GM20431 (cell line): ENCODE measurements around the gene REV3L.

Experiments
- in situ Hi-C: fragments of 300-500 bp; cut with MseI, MboI; formaldehyde crosslinking; loops from one replicate; pipeline ENCODE4 v1.15.0; 2020; ENCODE audit warnings: low sequenced_read_pairs; ENCODE audit not compliant: unreplicated experiment

Gene REV3L

DNA sequence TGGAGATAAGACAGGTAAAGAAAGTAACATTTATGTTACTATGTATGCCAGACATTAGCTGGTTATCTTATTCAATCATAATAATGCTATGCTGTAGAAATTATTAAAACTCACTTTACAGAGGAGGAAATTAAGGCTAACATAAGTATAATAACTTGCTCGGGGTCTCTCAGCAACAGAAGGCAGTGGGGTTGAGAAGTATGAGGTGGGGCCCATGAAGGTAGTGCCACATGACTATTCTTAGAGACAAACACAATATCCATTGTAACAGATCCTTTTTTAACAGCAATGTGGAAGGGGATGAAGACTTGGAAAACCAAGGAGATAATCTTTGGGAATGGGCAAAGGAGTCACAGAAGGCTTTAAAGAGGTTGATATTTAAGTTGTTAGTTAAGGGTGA, 11.5 kb downstream of the REV3L start:
- in situ Hi-C loops, result loop anchor here (25.0 kb wide), 1 partner anchor 209 kb away; a partner anchor contains a TSS

DNA sequence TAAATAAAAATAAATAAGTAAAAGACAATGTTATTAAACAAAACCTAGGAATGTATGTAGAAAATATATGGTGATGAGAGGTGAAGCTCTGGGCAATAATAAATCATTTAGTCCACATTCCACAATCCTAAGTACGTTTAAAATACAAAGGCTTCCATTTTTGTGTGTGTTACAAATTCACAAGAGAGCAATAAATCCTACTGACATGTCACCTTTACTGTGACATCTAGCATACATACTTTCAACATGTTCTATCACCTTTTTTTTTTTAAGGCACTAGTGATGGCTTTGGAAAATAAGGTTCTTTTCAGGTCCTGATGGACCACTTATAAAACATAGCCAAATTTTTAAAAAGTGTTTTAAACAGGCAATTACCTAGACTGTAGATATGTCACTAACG, 12.0 kb downstream of the REV3L start:
- in situ Hi-C loops, result loop anchor here (25.0 kb wide), 1 partner anchor 209 kb away; a partner anchor contains a TSS

DNA sequence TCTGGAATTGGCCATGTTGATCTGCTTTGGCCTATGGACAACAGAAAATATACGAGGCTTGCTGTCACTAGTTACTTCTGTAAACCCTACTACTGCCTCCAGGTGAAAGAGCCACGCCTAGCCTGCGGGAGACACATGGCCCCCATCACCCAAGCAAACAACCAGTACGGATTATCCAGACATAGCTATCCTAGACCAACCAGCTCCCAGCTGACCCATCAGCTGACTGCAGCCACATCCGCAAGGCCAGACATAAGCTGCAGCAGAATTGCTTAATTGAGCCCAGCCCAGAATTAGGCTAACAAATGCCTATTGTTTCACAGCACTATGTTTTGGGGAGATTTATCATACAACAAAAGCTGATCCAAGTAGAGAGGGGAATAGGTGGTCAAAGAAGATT, 13.5 kb downstream of the REV3L start:
- in situ Hi-C loops, result loop anchor here (25.0 kb wide), 1 partner anchor 207 kb away; a partner anchor contains a TSS

DNA sequence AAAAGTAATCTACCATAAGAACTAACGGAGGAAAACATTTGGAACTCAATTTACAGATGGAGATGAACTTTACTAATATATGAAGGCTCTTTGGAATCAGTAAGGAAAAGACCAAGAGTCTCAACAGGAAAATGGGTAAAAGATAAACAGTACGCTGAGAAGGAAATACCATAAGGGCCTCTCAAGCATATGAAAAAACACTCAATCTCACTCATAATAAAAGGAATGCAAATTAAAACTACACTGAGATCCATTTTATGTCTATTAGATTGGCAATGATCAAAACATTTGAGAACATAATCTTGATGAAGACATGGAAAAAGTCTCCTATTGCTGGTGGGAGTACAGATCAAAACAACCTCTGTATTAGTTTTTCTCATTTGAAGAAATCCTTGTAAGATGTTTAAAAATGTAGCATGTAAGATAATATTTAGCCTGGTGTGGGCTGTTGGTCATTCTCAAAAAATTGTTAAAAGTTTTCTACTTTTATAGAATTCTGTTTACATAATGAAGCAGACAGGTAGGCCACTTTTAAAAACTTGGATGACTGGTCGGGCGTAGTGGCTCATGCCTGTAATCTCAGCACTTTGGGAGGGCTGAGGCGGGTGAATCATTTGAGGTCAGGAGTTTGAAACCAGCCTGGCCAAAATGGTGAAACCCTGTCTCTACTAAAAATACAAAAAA, 14.5 kb downstream of the REV3L start:
- in situ Hi-C loops, result loop anchor here (25.0 kb wide), 1 partner anchor 206 kb away; a partner anchor contains a TSS

DNA sequence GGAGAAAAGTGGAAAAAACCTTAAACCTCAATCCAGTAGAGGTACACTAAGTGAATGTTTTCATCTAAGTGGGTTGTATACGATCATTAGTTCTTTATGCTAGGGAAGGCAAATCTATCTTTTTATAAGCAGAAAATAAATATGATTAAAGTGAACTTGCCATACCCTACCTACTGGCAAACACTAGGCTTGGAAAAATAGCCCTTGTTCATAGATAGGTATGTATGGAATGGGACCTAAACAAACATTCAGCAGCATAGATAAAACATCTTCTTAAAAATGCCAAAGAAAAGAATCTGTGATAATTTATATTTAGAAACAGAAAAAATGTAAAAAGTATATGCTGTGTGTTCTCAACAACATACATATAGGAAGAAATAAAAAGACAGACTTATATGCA, 18.8 kb downstream of the REV3L start:
- in situ Hi-C loops, result loop anchor here (25.0 kb wide), 1 partner anchor 202 kb away; a partner anchor contains a TSS

DNA sequence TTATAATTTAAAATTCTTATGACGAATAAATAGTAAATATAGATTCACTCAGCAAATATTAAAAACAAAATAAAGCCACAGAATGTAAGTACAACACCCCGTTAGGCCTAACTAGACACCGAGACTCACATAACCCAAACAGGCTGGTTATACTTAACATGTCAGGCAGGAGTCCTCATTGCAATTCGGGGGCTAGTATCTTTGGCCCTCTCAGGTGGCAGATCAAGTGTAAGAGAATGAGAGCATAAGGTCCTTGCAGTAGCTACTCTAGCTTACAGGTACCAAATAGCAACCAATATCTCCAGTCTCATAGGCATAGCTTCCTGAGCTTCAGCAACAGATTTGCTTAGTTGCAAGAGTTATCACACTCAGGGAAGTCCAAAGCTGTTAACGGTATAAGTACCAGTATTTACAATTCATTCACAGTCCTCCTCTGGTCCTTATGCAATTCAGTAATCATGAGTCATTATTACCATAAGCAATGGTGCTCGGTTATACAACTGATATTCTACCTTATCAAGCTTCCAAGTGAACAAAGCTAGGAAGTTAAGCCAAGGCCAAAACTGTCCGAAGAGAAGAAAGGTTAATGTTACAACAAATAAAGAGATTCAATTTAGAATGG, 20.1 kb downstream of the REV3L start:
- in situ Hi-C loops, result loop anchor here (25.0 kb wide), 1 partner anchor 201 kb away; a partner anchor contains a TSS

DNA sequence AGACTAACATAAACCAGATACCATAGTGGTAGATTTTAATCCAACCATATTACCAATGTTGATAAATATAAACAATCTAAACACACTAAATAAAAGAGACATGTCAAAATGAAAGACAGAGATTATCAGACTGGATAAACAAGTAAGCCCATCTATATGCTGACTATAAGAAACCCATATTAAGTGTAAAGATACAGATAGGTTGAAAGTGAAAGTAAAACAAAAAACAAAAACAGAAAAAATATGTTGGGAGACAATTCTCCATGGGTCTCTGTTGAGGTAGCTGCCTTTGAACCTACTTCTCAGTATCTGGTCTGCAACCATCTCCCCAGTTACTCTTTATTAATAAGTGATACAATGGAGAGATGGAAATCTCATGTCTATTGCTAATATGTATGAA, 21.2 kb downstream of the REV3L start:
- in situ Hi-C loops, result loop anchor here (25.0 kb wide), 1 partner anchor 200 kb away; a partner anchor contains a TSS

DNA sequence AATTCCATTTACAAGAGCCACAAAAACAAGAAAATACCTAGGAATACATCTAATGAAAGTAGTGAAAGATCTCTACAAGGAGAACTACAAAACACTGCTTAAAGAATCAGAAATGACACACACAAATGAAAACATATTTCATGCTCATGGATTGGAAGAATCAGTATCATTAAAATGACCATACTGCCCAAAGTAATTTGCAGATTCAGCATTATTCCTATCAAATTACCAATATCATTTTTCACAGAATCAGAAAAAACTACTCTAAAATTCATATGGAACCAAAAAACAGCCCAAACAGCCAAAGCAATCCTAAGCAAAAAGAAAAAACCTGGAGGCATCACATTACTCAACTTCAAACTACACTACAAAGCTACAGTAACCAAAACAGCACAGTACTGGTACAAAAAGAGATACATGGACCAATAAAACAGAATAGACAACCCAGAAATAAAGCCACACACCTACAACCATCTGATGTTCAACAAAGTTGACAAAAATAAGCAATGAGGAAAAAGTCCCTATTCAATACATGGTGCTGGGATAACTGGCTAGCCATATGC, 24.3 kb downstream of the REV3L start:
- in situ Hi-C loops, result loop anchor here (25.0 kb wide), 1 partner anchor 196 kb away; a partner anchor contains a TSS

DNA sequence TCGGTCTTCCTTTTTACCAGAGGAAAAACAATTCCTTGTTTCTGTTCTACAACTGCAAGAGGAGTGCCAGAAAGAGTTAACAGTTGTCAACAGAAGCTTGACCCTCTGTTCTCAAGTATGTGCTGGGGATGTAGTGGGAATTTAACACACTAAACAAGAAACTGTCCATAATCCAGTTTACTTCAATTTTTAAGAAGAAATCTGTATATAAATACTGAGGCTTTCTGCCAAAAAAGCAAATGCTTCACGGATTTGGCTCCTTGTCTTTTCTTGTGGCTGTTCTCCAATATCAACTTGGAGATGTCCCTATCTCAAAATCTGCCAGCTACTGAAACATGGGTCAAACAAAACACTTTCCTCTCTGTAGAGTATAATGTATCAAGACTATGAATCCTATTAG, 26.8 kb downstream of the REV3L start:
- in situ Hi-C loops, result loop anchor here (25.0 kb wide), 1 partner anchor 194 kb away; a partner anchor contains a TSS

DNA sequence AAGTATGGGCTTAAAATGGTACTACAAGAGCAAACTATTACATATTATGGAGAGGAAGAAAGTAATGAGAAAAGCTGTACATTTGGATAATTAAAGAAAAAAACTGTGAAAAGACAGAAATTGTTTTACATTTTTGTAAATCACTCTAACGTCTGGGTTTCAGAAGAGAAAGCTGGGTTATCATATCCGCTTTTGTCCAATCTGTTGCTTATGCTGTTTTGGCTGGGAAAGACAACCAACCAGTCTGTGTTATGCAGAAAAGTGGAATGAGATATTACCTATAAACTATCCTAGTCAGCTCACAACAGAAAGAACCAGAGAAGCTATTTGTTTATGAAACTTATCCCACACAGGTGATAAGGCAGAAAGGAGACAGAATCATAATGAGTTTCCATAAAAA, 32.4 kb downstream of the REV3L start:
- in situ Hi-C loops, result loop anchor here (25.0 kb wide), 1 partner anchor 188 kb away; a partner anchor contains a TSS

DNA sequence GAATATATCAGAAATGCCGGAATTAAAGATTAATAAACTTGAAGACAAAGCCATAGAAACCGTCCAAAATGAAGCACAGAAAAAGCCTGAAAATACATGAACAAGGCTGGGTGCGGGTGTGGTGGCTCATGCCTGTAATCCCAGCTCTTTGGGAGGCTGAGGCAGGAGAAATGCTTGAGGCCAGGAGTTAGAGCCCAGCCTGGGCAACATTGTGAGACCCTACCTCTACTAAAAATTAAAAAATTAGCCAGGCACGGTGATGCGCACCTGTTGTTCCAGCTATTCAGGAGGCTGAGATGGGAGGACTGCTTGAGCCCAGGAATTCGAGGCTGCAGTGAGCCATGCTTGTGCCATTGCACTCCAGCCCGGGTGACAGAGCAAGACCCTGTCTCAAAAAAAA, 32.9 kb downstream of the REV3L start:
- in situ Hi-C loops, result loop anchor here (25.0 kb wide), 1 partner anchor 188 kb away; a partner anchor contains a TSS

DNA sequence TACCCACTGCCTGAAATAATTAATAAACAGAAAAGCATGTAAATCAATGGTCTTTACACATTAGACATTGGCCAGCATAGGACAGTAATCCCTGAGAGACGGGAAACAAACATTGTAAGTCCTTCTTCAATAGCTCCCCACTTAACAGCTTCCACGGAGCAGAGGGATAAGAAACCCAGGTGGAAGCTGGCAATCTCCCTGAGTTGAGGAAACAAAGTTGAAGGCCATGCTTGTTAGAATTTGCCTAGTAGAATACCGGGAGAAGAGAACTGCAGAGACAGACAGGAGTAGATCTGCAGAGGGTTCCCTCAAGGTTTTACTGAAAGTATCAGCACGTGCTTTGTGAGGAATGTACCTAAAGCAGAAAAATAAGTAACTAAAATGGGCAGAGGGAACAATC, 33.9 kb downstream of the REV3L start:
- in situ Hi-C loops, result no loop called here

DNA sequence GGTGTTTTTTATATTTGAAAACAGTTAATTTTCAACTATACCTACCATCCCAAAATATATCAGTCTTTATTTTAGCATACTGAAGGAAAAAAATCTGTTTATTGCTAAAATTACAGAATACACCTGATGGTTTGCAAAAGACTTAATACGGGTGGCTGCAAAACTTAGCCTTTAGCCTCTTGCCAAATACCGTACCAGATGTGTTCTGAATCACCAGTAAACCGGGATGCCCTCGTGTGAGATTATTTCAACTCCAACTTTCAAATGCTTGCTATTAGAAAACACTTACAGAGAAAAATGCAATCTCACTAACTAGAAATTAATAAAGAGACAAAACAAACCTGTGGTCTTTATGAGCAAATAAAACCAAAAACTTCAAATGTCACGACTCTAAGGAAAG, 36.0 kb downstream of the REV3L start:
- in situ Hi-C loops, result no loop called here

DNA sequence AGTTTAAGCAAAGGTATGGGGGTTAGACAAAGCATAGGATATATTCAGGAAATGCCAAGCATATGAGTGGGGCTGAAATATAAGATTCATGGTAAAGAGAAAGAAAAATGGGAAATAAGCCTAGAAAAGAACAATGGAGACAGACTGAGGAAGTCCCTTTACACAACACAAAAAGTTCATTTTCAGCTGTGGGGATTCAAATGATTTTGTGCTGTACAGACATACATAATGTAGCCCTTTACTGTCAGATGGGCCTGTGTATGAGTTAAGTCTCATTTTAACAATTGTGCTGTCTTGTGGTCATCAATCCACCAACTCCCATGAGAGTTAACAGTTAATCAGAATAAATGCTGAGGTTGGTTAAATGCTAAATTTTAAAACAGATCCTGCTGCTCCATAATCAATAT, 37.2 kb downstream of the REV3L start:
- in situ Hi-C loops, result no loop called here

DNA sequence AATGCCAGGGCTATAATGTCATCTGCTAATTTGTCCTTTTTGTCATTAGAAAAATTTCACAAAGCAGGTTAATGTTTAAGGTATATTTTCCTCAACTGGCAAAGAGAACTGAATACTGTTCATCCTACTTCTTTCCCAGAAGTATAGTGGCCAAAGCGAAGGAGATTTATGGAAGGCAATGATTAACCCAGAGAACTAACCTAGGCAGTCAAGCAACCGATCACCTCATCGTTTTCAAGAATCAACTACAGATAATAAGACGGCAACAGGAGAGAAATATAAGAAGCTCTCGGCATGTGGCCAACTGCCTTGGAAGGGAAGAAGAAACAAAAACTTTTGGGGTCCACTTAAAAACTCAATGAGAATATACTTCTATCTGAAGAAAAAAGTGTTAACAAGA, 38.2 kb downstream of the REV3L start:
- in situ Hi-C loops, result no loop called here

DNA sequence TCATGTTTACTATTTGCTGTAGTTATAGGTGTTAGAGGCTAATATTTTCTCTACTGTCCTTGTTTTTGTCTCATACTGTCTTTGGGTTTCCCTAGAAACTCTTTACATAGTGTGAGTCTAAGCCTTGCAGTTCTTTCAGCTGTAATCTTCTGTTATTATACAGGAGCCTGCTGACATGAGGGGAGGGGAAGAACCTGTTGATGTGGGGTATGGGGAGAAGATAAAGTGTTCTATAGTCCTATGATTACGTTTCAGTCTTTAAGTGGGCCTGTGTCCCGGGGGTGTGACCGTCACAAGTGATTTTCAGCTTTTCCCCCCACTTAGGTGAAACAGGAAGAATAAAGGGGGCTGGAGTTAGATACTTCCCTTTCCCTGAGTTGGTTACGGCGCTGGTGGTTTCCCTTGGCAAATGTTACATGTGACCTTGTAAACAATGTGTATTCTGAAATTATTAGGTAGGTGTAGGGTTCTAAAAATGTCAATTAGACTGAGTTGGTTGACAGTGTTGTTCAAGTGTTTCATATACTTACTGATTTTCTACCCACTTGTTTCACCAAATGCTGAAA, 41.3 kb downstream of the REV3L start:
- in situ Hi-C loops, result no loop called here

DNA sequence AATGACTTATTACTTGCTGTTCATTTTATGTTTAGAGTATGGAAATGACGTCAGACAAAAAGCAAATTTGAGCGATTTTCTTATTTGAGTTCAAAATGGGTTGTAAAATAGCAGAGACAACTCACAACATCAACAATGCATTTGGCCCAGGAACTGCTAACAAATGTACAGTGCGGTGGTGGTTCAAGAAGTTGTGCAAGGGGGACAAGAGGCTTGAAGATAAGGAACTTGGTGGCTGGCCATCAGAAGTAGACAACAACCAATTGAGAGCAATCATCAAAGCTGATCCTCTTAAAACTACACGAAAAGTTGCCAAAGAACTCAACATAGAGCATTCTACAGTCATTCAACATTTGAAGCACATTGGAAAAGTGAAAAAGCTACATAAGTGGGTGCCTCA, 43.8 kb downstream of the REV3L start:
- in situ Hi-C loops, result no loop called here

DNA sequence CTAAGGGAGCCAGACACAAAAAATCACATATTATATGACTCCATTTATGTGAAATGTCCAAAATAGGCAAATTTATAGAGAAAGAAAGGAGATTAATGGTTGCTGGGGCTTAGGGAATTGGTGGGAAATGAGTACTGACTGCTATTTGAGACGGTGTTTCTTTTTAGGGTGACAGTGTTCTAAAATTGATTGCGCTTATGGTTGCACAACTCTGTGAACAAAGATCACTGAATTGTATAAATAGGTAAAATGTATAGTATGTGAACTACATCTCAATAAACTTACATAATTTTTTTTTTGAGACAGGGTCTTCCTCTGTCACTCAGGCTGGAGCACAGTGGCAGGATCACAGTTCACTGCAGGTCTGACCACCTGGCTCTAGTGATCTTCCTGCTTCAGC, 45.4 kb downstream of the REV3L start:
- in situ Hi-C loops, result no loop called here

DNA sequence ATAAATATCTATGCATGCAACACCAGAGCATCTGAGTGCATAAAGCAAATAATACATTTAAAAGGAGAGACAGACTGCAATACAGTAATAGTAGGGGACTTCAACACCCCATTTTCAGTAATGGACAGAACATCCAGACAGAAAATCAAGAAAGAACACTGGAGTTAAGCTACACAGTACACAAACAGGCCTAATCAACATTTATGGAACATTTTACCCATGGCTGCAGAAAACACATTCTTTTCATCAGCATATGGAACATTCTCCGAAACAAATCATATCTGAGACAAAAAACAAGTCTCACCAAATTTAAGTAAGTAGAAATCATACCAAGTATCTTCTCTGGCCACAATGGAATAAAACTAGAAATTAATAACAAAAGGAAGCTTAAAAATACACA, 50.5 kb downstream of the REV3L start:
- in situ Hi-C loops, result no loop called here

DNA sequence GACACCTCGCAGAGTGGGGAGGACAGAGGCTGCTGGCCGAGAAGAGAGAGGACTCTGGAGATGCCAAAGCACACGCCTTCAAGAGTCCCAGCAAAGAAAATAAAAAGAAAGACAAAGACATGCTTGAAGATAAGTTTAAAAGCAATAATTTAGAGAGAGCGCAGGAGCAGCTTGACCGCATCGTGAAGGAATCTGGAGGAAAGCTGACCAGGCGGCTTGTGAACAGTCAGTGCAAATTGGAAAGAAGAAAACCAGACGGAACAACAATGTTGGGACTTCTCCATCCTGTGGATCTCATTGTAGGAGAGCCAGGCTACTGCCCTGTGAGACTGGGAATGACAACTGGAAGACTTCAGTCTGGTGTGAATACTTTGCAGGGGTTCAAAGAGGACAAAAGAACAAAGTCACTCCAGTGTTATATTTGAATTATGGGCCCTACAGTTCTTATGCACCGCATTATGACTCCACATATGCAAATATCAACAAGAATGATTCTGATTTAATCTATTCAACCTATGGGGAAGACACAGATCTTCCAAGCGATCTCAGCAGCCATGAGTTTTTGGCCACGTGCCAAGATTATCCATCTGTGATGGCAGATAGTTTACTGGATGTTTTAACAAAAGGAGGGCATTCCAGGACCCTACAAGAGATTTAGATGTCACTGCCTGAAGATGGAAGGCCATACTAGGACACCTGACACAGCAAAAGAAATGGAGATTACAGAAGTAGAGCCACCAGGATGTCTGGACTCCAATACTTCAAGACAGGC, 52.2 kb downstream of the REV3L start:
- in situ Hi-C loops, result no loop called here
